Measurements from ENCODE around the gene KRT74.
"Not testable (repeated sequence)": the region's sequence is repeated elsewhere in the genome, so short reads cannot be mapped to it uniquely, and the experiment has no call there.

The KRT74 gene

DNA sequence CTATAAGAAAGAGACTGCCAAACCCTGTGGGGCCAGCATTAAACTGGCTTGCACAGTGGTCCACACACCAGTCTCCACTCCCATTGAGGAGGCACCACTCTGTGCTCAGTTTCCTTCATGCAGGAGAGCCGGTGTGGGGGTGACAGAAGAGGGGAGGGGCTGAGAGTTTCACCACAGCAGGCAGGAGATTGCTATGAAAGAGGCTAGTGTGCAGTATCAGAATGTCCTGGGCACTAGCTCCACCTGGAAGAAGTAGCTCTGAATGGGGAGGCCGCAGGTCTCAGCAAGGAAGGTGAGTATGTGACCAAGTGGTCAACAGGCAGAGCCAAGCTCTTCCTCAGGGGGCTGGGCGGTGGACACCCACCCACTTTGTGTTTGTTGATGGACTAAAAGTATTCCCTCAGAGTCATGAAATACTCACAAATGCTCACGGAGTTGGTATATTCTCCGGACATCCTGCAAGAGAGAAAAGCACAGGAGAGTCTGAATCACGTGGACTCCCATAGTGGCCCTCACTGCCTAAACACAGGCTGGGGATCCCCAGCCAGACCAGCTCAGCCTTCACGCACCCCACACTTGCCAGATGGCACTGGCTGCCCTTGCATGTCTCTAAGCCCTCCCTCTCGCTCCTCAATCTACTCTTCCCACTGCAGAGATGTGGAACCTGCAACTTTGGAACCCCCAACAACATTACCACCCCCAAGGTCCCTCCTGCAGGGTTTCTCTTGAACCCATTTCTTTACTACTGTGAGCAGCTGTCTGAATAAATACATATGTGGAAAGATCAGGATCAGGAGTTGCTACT, 35.4 kb upstream of the KRT74 start:
- peaks cover 24 to 35% of the 10 kb centered on the region in 2 donors for H3K27me3 Mint-ChIP-seq
- DNase-seq (no peak), ATAC-seq (replicated peaks) (no peak)
- no peaks in the 10 kb centered on the region for H3K36me3 Mint-ChIP-seq
- H3K4me3 Mint-ChIP-seq, result no peak overlapping the region
- no peaks in the 10 kb centered on the region for H3K9me3 Mint-ChIP-seq
- H3K4me1 Mint-ChIP-seq, result no peaks in the 10 kb centered on the region
- H3K27ac Mint-ChIP-seq, result no peak overlapping the region

DNA sequence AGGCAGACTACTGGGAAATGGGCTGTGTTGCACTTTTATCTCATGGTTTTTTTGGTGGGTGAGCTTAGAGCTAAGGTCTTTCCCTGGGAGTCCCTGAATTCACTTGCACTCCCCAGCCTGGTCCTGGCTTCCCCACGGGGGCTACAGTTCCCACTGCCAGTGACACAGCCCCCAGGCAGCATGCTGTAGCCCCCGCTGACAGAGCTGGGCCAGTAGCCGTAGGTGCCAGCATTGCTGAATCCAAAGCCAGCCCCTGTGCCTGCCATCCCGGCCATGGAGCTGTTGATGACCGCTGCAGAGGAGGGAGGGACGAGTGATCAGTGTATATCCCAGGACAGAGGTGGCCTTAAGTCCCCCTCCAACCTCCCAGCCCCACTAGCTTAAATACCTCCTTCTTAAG, 34.5 kb upstream of the KRT74 start:
- Mint-ChIP-seq H3K27ac (no peak overlapping the region), H3K27me3 (peaks cover 24 to 35% of the 10 kb centered on the region in 2 donors), H3K36me3 (no peaks in the 10 kb centered on the region), H3K4me1 (no peaks in the 10 kb centered on the region), H3K9me3 (no peaks in the 10 kb centered on the region), H3K4me3 (no peak overlapping the region)
- no peak for DNase-seq
- ATAC-seq (replicated peaks), result no peak

DNA sequence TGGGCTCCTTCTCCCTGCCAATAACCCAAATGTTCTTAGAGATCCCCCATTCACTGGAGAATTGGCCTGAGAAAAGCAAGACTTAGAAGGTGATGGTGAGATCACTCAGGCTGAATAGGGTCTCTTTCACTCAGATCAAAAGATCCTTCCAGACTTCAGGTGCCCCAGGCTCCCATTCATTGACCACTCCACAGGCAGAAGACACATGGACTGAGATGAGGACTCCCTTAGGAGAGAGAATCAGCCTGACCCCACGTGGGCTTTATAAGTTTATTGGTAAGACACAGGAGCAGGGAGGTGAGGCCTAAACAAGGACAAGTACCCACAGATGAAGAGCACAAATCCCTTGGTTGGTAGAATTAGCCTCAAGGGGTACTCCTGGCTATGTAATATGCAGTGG, 33.7 kb upstream of the KRT74 start:
- H3K4me1 Mint-ChIP-seq, result no peaks in the 10 kb centered on the region
- H3K36me3 Mint-ChIP-seq, result no peaks in the 10 kb centered on the region
- no peak overlapping the region for H3K4me3 Mint-ChIP-seq
- ATAC-seq (replicated peaks) (no peak), DNase-seq (no peak)
- no peaks in the 10 kb centered on the region for H3K9me3 Mint-ChIP-seq
- H3K27me3 Mint-ChIP-seq, result peaks cover 29 to 43% of the 10 kb centered on the region in 2 donors
- H3K27ac Mint-ChIP-seq, result no peak overlapping the region

DNA sequence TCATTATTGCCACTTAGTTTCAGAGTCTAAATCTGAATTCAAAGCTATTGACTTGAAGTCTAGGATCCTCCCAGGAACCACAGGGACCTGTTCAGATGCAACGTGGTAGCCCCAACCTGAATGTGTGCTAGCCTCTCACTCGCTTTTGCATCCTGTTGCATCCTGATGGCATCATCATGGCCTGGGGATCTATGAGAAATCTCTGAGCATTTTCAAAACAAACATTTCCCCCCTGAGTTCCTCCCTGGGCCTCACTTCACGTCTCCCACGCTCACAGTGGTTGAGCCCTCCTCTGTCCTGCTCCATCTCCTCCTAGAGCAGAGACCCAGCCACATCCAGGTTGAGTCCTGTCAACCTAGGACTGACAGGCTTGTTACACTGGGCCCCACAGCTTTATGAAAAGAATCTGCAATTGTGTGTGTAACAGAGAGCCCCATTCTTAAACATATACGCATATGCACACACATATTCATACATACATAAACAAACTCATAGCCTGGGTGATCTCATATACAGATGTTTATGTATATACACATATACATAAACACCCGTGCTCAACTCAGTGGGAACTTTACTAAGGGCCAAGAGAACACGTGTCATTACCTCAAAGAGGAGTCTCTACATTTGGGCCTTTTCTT, 33.1 kb upstream of the KRT74 start:
- DNase-seq, result no peak
- peaks cover 32 to 46% of the 10 kb centered on the region in 2 donors for H3K27me3 Mint-ChIP-seq
- H3K36me3 Mint-ChIP-seq, result no peaks in the 10 kb centered on the region
- no peak overlapping the region for H3K4me3 Mint-ChIP-seq
- H3K27ac Mint-ChIP-seq, result no peak overlapping the region
- H3K9me3 Mint-ChIP-seq, result no peaks in the 10 kb centered on the region
- no peak for ATAC-seq (replicated peaks)
- H3K4me1 Mint-ChIP-seq, result no peaks in the 10 kb centered on the region

DNA sequence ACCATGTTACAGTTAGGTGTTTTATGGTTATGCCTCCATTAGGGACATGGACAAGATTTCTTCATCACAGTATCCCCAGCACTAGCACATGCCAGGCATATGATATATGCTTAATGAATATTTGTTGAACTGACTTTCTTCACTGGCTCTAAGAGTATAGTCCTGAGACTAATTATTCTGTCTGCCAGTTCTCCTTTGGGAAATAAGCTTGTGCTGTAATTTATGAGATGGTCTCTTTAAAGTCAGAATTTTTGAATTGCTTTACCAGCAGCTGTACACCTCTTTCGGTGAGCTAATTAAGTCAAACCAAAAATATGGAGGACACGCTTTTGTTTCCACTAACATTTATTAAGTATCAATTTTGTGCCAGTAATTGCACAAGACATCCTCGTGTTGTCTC, 32.5 kb upstream of the KRT74 start:
- Mint-ChIP-seq H3K4me1 (no peaks in the 10 kb centered on the region), H3K4me3 (no peak overlapping the region), H3K36me3 (no peaks in the 10 kb centered on the region), H3K9me3 (no peaks in the 10 kb centered on the region), H3K27me3 (peaks cover 32 to 46% of the 10 kb centered on the region in 2 donors), H3K27ac (no peak overlapping the region)
- ATAC-seq (replicated peaks) (no peak), DNase-seq (no peak)

DNA sequence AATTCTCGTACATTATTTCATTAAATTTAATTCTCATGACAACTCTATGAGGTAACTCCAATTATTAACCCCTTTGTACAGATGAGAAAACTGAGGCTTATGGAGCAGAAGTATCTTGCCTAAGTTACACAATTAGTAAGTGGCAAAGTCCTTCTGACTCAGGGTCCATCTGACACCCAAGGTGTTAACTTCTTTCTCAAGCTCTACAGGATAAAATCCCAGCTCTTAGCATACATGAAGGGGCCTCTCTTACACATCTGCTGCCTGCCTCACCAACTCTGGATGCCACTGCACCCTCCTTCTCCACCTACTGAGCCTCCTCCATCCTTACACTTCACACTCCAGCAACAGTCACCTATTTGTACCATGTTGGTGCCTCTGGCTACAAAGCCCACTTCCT, 31.9 kb upstream of the KRT74 start:
- H3K4me3 Mint-ChIP-seq, result no peak overlapping the region

DNA sequence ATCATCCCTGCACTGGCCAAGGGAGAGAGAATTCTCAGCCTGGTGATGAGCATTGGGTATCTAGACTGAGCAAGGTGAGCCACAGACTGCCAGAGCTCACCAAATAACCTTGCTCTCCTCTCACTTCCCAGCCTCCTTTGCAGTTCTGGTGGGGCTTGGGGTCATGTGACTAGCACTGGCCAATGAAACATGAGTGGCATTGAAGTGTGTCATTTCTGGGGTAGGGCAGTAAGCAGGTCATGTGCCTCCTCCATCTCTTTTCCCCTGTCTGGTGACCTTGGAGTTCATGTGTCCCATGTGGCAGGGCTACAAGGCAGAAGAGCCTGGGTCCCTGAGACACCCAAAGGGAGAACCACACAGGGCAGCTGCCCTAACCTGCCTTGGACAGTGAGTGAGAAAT, 31.2 kb upstream of the KRT74 start:
- Mint-ChIP-seq H3K4me1 (no peaks in the 10 kb centered on the region), H3K27me3 (peaks cover 30 to 47% of the 10 kb centered on the region in 2 donors), H3K36me3 (no peaks in the 10 kb centered on the region), H3K27ac (no peak overlapping the region), H3K9me3 (no peaks in the 10 kb centered on the region), H3K4me3 (no peak overlapping the region)
- DNase-seq (no peak), ATAC-seq (replicated peaks) (no peak)

More for the DNA sequence above, 31.9 kb upstream of the KRT74 start:
- no peaks in the 10 kb centered on the region for H3K4me1 Mint-ChIP-seq
- H3K36me3 Mint-ChIP-seq, result no peaks in the 10 kb centered on the region
- DNase-seq (no peak), ATAC-seq (replicated peaks) (no peak)
- no peaks in the 10 kb centered on the region for H3K9me3 Mint-ChIP-seq
- peaks cover 27 to 42% of the 10 kb centered on the region in 2 donors for H3K27me3 Mint-ChIP-seq
- H3K27ac Mint-ChIP-seq, result no peak overlapping the region

DNA sequence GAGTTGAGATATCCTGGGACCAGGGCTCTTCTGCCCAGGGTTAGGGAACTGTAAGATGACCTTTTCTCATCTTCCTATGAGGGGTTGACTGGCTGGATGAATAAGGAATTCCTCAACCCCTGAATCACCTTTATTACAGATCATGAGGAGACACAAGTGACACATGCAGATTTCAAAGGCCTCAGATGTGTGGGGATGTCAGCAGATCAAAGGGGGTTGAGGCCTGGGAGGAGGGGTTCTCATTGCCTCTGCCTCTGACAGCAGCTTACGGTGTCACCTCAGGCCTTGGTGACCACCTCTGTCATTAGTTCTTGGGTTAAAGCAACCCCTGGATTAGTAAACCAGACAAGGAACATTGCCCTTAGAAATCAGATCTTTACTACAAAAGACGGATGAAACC, 29.7 kb upstream of the KRT74 start:
- H3K36me3 Mint-ChIP-seq, result no peaks in the 10 kb centered on the region
- ATAC-seq (replicated peaks), result no peak
- H3K4me3 Mint-ChIP-seq, result no peak overlapping the region
- DNase-seq, result no peak
- H3K27ac Mint-ChIP-seq, result no peak overlapping the region
- no peaks in the 10 kb centered on the region for H3K9me3 Mint-ChIP-seq
- H3K27me3 Mint-ChIP-seq, result peaks cover 45 to 52% of the 10 kb centered on the region in 2 donors
- H3K4me1 Mint-ChIP-seq, result no peaks in the 10 kb centered on the region

DNA sequence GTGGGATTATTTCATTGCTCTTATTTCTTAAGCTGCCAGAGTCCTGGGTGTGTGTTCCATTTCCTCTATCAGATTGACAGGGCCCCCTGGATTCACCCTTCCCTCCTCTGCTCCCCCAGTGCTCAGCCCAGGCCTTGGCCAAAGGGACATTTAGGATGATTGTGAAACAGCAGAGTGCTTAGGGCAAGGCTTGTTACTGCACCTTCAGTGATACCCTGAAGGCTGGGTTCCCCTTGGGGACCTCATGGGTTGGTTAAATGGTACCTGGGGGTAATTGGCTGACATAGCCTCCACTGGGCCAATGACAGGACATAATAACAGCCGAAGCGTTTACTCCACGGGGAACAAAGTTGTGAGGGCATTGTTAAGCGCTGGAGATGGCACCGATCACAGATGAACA, 28.9 kb upstream of the KRT74 start:
- ATAC-seq (replicated peaks), result no peak
- Mint-ChIP-seq H3K4me3 (no peak overlapping the region), H3K27ac (no peak overlapping the region), H3K36me3 (no peaks in the 10 kb centered on the region), H3K9me3 (no peaks in the 10 kb centered on the region), H3K27me3 (peaks cover 43 to 46% of the 10 kb centered on the region in 2 donors), H3K4me1 (no peaks in the 10 kb centered on the region)
- DNase-seq, result no peak

DNA sequence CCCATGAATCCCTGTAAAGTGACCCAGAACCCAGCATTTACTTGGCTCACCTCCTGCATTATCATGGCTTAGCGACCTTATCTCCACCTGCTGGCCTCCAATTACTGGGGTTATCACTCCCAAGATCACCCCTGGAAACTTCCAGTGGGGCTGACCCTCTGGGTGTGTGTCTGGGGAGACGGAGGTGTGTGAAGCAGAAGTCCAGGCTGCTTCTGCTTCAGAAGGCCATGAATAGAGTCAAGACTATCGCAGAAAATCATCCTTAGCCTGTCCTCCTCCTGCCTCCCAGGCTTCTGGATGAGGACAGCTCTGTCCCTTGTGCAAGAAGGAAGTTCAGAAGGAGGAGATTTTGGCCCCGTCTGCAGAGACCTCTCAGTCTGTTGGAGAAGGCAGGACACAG, 28.0 kb upstream of the KRT74 start:
- Mint-ChIP-seq H3K27me3 (peaks cover 41% of the 10 kb centered on the region in 2 donors), H3K4me3 (no peak overlapping the region), H3K4me1 (no peaks in the 10 kb centered on the region), H3K36me3 (no peaks in the 10 kb centered on the region), H3K27ac (no peak overlapping the region), H3K9me3 (no peaks in the 10 kb centered on the region)
- DNase-seq (no peak), ATAC-seq (replicated peaks) (no peak)

DNA sequence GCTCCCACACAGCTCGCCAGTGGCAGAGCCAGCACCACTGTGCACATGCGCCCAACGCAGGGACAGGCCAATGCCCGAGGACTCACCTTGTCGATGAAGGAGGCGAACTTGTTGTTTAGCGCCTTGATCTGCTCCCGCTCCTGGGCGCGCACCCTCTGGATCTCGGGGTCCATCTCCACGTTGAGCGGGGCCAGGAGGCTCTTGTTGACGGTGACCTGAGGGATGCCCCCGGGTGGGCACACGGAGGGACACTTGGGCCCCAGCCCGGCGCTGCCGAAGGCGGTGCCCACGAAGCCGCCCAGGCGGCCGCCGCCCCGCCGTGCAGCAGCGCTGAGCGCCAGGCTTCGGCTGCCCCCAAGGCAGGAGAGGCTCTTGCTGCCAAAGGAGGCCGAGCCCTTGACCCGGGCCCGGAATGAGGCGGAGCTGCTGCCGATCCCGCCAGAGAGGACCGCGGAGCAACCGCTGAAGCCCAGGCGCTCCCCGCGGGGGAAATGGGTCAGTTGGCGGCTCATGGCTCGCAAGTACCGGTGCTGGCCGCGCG, 27.4 kb upstream of the KRT74 start, which contains the start of gene KRT72:
KRT72 (minus strand) TSS at position 523 of the 541 bp plus-strand sequence; CDS start at position 512, 11 bp downstream.
- no peaks in the 10 kb centered on the region for H3K4me1 Mint-ChIP-seq
- no peak within 1 kb of the TSS for H3K27ac Mint-ChIP-seq
- no peak within 1 kb of the TSS for H3K4me3 Mint-ChIP-seq
- H3K9me3 Mint-ChIP-seq, result no peaks in the 10 kb centered on the region
- ATAC-seq (replicated peaks) (no peak), DNase-seq (no peak)
- H3K27me3 Mint-ChIP-seq, result peaks cover 39 to 41% of the 10 kb centered on the region in 2 donors
- H3K36me3 Mint-ChIP-seq, result no peaks in the 10 kb centered on the region

DNA sequence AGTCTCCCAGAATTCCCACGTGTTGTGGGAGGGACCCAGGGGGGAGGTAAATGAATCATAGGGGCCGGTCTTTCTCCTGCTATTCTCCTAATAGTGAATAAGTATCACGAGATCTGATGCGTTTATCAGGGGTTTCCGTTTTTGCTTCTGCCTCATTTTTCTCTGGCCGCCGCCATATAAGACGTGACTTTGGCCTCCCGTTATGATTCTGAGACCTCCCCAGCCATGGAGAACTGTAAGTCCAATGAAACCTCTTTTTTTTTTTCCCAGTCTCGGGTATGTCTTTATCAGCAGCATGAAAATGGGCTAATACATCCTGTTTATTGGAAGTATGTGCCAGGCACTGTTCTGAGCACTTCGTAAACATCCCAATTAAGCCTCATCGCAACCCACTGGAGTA, 26.8 kb upstream of the KRT74 start:
- Mint-ChIP-seq H3K9me3 (no peaks in the 10 kb centered on the region), H3K36me3 (no peaks in the 10 kb centered on the region), H3K27ac (no peak overlapping the region), H3K4me1 (no peaks in the 10 kb centered on the region), H3K4me3 (no peak overlapping the region), H3K27me3 (peaks cover 34 to 41% of the 10 kb centered on the region in 2 donors)
- DNase-seq (no peak), ATAC-seq (replicated peaks) (no peak)

DNA sequence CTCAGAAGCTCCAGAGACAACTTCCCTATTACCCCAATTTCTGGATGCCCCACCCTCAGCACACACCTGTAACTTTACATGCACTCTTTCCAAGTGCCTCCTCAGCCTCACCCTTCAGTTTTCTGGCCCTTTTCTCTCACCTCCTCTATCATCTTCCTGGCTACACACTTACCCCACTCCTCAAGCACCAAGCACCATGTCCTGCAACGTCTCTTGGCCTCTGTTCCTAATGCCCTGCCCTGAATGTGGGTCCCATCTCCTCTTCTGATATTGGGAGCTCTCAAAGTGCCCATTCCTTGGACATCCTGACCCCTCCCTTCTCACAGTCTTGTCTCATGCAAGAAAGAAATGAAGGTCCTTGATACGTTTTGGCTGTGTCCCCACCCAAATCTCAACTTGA, 26.4 kb upstream of the KRT74 start:
- H3K4me3 Mint-ChIP-seq, result no peak overlapping the region
- H3K9me3 Mint-ChIP-seq, result no peaks in the 10 kb centered on the region
- DNase-seq, result no peak
- no peaks in the 10 kb centered on the region for H3K4me1 Mint-ChIP-seq
- no peak for ATAC-seq (replicated peaks)
- H3K27me3 Mint-ChIP-seq, result peaks cover 34 to 41% of the 10 kb centered on the region in 2 donors
- no peak overlapping the region for H3K27ac Mint-ChIP-seq
- no peaks in the 10 kb centered on the region for H3K36me3 Mint-ChIP-seq

DNA sequence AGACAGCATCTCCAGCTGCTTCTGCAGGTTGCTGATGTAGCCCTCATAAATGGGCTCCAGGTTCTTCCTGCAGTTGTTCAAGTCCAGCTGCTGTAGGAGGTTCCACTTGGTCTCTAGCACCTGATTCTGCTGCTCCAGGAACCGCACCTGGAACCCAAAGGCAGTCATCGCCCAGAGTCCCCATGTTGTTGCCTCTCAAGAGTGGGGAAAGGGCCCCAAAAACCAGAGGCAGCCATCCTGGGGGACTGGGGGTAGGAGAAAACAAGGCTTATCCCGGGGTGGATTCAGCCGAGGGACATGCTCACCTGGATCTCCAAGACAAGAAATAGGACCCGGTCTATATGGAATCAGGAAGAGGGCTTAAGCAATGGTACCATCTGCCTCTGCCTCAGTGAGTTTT, 25.3 kb upstream of the KRT74 start:
- peaks cover 34 to 41% of the 10 kb centered on the region in 2 donors for H3K27me3 Mint-ChIP-seq
- no peak overlapping the region for H3K4me3 Mint-ChIP-seq
- ATAC-seq (replicated peaks) (no peak), DNase-seq (no peak)
- H3K27ac Mint-ChIP-seq, result no peak overlapping the region
- no peaks in the 10 kb centered on the region for H3K9me3 Mint-ChIP-seq
- H3K36me3 Mint-ChIP-seq, result no peaks in the 10 kb centered on the region
- no peaks in the 10 kb centered on the region for H3K4me1 Mint-ChIP-seq

DNA sequence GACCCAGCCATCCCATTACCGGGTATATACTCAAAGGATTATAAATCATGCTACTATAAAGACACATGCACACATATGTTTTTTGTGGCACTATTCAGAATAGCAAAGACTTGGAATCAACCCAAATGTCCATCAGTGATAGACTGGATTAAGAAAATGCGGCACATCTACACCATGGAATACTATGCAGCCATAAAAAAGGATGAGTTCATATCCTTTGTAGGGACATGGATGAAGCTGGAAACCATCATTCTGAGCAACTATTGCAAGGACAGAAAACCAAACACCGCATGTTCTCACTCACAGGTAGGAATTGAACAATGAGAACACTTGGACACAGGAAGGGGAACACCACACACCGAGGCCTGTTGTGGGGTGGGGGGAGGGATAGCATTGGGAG, 20.6 kb upstream of the KRT74 start:
- peaks cover 26 to 33% of the 10 kb centered on the region in 2 donors for H3K27me3 Mint-ChIP-seq
- not testable (repeated sequence) for DNase-seq; ATAC-seq (replicated peaks); H3K36me3 Mint-ChIP-seq; H3K9me3 Mint-ChIP-seq; H3K4me3 Mint-ChIP-seq; H3K4me1 Mint-ChIP-seq; H3K27ac Mint-ChIP-seq
